ENCODE measurements around the gene NOTUM.

- TF ChIP-seq CTCF (IDR thresholded peaks at IDR 0.05; ENCODE audit: borderline replicate concordance, extremely low read depth, low read length, poor library complexity, severe bottlenecking) (no peak), EZH2 (IDR thresholded peaks at IDR 0.05; ENCODE audit: borderline replicate concordance, low read depth, low read length, severe bottlenecking) (no peak)
Measured at GRCh38 chr17:81991684-81992305, 30.8 kb upstream of the NOTUM start.

Data from DND-41 (cell line).